Choroid plexus epithelial cell (primary cell): Measurements from ENCODE around the gene LXN.

ENCODE experiments used
- DNase-seq: peaks from one replicate; pipeline ENCODE4 v3.0.0-alpha.2; 2010; ENCODE audit warnings: low read depth
- H3K4me3 ChIP-seq: 2 replicates; pipeline ENCODE4 v1.5.1; 2011; ENCODE audit warnings: low read depth, mild to moderate bottlenecking, control low read depth, low read length, moderate library complexity
- TF ChIP-seq, protein P1 (sequence below): conservative IDR thresholded peaks from 2 replicates; pipeline ENCODE4 v1.5.1; 2011; ENCODE audit warnings: low read depth, mild to moderate bottlenecking, control low read depth, inconsistent platforms, low read length, moderate library complexity

LXN gene

DNA sequence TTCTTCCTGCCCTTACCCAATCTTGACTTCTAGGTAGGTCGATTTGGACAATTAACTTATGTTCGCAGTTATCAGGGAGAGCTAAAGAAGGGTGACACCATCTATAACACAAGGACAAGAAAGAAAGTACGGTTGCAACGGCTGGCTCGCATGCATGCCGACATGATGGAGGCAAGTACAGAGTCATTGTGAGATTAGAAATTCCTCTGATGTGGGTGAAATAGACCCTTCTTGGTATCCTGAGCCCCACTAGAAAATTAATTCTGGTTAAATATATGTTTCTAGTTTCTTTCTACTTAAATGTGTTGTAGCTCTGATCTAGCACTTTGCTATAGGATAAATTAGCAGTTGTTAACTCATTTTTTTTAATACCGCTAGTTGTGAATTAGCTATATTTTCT is 13.6 kb downstream of the LXN start:
- no peak overlapping the region for H3K4me3 ChIP-seq
- no peak for DNase-seq
- TF ChIP-seq, protein P1, sequence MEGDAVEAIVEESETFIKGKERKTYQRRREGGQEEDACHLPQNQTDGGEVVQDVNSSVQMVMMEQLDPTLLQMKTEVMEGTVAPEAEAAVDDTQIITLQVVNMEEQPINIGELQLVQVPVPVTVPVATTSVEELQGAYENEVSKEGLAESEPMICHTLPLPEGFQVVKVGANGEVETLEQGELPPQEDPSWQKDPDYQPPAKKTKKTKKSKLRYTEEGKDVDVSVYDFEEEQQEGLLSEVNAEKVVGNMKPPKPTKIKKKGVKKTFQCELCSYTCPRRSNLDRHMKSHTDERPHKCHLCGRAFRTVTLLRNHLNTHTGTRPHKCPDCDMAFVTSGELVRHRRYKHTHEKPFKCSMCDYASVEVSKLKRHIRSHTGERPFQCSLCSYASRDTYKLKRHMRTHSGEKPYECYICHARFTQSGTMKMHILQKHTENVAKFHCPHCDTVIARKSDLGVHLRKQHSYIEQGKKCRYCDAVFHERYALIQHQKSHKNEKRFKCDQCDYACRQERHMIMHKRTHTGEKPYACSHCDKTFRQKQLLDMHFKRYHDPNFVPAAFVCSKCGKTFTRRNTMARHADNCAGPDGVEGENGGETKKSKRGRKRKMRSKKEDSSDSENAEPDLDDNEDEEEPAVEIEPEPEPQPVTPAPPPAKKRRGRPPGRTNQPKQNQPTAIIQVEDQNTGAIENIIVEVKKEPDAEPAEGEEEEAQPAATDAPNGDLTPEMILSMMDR: no peak

DNA sequence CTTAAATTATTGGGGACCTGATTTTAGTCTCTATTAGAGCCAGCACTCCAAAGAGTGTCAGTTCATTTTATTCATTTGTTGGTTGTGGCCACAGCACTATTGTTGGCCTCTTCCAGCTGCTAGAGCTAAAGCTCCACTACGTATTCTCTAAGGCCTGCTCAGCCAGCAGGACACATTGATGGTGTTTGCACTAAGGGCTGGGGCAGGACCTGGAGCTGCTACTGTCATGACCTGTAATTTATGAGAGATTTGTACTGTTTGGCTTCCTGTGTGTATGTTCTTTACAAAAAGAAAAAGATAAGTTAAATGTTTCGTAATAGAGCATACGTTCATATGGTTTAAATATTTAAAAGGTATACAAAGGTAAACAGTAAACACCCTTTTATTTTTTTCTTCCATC is 20.0 kb downstream of the LXN start:
- no peak overlapping the region for H3K4me3 ChIP-seq
- TF ChIP-seq, protein P1: no peak
- DNase-seq: no peak

DNA sequence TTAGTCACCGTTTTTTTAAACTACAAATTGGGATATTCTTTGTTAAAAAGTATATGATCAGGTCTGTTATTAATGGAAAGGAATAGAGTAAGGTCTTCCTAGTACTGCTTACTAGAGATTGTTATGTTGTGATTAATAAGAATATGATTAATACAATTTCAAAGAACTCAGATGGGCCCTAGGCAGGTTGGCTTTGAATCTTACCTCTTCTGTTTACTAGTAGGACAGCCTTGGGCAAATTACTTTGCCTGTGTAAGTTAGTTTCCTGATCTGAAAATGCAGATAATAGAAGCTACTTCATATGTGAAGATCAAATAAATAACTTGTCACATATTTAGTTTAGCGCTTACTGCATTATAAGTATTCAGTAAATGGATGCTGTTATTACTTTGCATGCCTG is 21.3 kb downstream of the LXN start:
- TF ChIP-seq, protein P1: no peak
- DNase-seq: no peak
- no peak overlapping the region for H3K4me3 ChIP-seq

DNA sequence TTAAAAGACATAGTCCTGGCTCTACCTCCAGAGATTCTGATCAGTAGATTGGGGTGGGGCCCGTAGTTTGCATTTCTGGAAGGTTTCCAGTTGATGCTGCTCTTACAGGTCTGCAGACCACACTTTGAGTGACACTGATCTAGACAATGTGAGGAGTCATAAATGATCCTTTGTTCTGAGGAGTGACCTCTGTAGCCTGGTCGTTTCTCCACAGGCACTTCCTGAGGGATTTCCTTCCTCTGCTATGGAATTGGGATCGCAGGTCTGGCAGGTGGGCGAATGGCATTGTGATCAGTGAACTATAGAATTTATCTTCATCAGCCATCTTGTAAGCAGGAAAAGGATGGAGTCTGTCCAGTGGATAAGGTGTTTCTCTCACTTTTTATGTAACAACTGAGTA is 22.7 kb downstream of the LXN start:
- no peak for DNase-seq
- TF ChIP-seq, protein P1: no peak
- no peak overlapping the region for H3K4me3 ChIP-seq

DNA sequence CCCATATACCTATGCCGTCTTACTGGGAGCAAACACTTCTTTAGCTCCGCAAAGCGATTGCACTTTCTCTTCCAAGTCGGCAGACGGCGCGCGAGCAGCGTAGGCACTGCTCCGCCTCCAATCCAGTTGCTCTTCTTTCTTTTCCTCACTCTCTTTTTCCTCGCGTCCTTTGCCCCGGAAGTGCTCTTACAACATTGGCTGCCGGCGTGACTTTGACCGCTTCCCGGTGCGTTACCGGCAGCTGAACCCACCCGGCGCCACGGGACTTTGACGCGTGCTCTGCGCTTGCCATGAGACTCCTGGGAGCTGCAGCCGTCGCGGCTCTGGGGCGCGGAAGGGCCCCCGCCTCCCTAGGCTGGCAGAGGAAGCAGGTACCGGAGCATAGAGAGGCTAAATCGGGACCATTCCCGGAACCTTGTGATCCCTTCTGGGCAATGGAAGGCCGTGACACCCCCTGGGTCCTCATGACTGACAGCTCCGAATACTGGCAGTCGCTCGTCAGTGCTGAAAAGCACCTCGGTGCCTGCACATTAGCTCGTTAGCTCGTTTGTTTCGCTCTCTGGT is 28.0 kb downstream of the LXN start, which contains the start of gene GFM1:
Gene GFM1, plus strand, starts transcription at position 183 of the 564 bp plus-strand sequence. Its CDS starts 108 bp downstream, at position 291.
- DNase-seq: peak; percentile 98
- peak within 1 kb of the TSS; percentile 99 for H3K4me3 ChIP-seq
- TF ChIP-seq, protein P1: peak; percentile 96

DNA sequence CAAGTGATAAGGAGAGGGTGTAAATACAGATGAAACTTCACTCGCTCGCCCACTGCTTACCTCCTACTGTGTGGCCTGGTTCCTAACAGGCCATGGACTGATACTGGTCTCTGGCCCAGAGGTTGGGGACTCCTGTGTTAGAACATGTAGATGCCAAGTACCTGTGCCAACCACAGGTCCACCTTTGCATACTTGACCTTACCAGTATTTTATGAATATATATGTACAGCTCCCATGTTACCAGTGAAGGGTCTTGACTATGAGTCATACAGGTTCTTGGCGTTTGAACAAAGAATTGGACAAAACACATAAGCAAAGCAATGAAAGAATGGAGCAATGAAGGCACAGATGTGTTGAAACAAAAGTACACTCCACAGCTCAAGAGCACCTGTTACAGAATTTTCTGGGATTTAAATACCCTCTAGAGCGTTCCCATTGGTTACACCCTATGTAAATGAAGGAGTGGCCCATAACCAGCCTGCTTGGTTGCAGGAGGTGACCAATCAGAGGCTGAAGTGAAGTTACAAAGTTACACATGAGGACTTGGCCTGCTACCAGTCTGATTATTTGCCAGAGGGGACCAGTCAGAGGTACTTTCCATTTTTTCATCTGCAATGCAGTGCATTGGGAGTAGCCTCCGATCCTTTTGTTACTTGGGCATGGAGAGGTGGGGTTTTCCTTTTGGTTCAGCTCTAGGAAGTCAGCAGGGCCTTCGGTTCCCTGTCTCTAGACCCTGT is 29.8 kb downstream of the LXN start:
- TF ChIP-seq, protein P1: no peak
- no peak overlapping the region for H3K4me3 ChIP-seq
- DNase-seq: no peak

DNA sequence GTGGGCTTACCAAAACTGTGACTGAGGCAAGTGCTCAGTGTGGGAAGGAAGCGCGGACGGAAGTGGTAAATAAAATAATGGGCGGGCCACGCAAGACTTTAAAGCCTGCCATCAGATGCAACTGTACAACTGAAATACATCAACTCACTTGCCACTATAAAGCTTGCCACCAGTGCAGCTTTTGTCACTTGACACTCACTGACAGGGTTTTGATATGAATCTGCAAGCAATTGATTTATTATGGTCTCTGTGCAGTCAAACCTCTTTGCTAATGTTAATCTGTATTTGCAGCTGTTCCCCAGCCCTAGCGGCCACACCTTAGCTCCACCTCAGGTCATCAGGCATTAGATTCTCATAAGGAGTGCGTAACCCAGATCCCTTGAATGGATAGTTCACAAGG is 30.4 kb downstream of the LXN start:
- TF ChIP-seq, protein P1: no peak
- H3K4me3 ChIP-seq: no peak overlapping the region
- DNase-seq: no peak
